Fibroblast of lung (primary cell): ENCODE measurements around the gene FZD8.
A peak's percentile ranks its signal among the peaks of the same experiment; 100 is the strongest.

Source experiments
- EZH2 ChIP-seq: IDR thresholded peaks from 2 replicates; pipeline ENCODE4 v1.5.1; 2012; ENCODE audit warnings: low read length, control low read depth, mild to moderate bottlenecking; ENCODE audit errors: missing control alignments
- TF ChIP-seq, protein P1 (sequence below), 2 donors: IDR thresholded peaks in 1 of 2; conservative IDR thresholded peaks in 1 of 2; 1 replicate in 1 of 2; 2 replicates in 1 of 2; pipeline ENCODE4 v1.5.1; 2011 to 2012; ENCODE audit warnings: low read length in 2 of 2, control low read depth in 1 of 2, inconsistent platforms in 1 of 2, low read depth in 1 of 2, mild to moderate bottlenecking in 1 of 2

DNA sequence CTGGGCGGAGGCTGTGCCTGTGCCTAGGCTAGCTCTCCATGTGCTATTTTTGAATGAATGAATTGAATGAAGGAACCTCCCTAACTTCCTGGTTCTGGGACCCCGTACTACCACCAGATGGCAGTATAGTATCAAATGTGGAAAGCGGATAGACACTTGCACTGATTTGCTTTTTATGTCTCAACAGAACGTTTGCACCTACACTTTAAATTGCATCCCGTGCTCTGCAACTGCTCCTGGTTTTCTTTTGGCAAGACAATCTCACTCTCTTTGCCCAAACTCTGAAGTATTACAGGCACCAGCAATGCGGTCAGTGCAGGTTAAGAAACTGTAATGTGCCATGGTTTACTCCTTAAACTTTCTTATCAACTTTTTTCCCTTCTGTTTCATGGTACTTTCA, 6.5 kb downstream of the FZD8 start:
- TF ChIP-seq, protein P1, sequence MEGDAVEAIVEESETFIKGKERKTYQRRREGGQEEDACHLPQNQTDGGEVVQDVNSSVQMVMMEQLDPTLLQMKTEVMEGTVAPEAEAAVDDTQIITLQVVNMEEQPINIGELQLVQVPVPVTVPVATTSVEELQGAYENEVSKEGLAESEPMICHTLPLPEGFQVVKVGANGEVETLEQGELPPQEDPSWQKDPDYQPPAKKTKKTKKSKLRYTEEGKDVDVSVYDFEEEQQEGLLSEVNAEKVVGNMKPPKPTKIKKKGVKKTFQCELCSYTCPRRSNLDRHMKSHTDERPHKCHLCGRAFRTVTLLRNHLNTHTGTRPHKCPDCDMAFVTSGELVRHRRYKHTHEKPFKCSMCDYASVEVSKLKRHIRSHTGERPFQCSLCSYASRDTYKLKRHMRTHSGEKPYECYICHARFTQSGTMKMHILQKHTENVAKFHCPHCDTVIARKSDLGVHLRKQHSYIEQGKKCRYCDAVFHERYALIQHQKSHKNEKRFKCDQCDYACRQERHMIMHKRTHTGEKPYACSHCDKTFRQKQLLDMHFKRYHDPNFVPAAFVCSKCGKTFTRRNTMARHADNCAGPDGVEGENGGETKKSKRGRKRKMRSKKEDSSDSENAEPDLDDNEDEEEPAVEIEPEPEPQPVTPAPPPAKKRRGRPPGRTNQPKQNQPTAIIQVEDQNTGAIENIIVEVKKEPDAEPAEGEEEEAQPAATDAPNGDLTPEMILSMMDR (conservative IDR thresholded peaks at IDR 0.05 in 1 of 2, IDR thresholded peaks at IDR 0.05 in 1 of 2; ENCODE audit: low read depth in 1 of 2, low read length in 2 of 2): peak; percentile 93 to 96
- no peak for TF ChIP-seq EZH2
